Measurements from ENCODE around the gene SPO11.

The SPO11 gene

GRCh38 chr20:57310821-57311514 lies 18.6 kb upstream of the SPO11 start:
- DNase-seq (ENCODE audit: low read depth) = no peak

GRCh38 chr20:57312138-57312537 lies 17.5 kb upstream of the SPO11 start:
- DNase-seq (ENCODE audit: low read depth) = no peak

GRCh38 chr20:57313230-57313629 lies 16.4 kb upstream of the SPO11 start:
- no peak for DNase-seq (ENCODE audit: low read depth)

GRCh38 chr20:57313951-57314350 lies 15.7 kb upstream of the SPO11 start:
- no peak for DNase-seq (ENCODE audit: low read depth)

- DNase-seq (ENCODE audit: low read depth) = no peak
These were observed 14.3 kb upstream of the SPO11 start for GRCh38 chr20:57315083-57315975.

GRCh38 chr20:57315976-57316480 lies 13.6 kb upstream of the SPO11 start:
- DNase-seq (ENCODE audit: low read depth) = no peak

- DNase-seq (ENCODE audit: low read depth) = no peak
These were observed 12.8 kb upstream of the SPO11 start for GRCh38 chr20:57316795-57317201.

GRCh38 chr20:57317316-57317788 lies 12.3 kb upstream of the SPO11 start:
- no peak for DNase-seq (ENCODE audit: low read depth)

- no peak for DNase-seq (ENCODE audit: low read depth)
These were observed 11.7 kb upstream of the SPO11 start for GRCh38 chr20:57317789-57318371.

GRCh38 chr20:57319584-57319983 lies 10.0 kb upstream of the SPO11 start:
- no peak for DNase-seq (ENCODE audit: low read depth)

GRCh38 chr20:57320358-57320757 lies 9.2 kb upstream of the SPO11 start:
- no peak for DNase-seq (ENCODE audit: low read depth)

GRCh38 chr20:57321142-57321541 lies 8.5 kb upstream of the SPO11 start:
- DNase-seq (ENCODE audit: low read depth) = no peak

- no peak for DNase-seq (ENCODE audit: low read depth)
These were observed 7.1 kb upstream of the SPO11 start for GRCh38 chr20:57322476-57322875.

GRCh38 chr20:57323034-57323433 lies 6.6 kb upstream of the SPO11 start:
- DNase-seq (ENCODE audit: low read depth) = peak; percentile 3

GRCh38 chr20:57325632-57326356 lies 3.8 kb upstream of the SPO11 start:
- DNase-seq (ENCODE audit: low read depth) = no peak

GRCh38 chr20:57326667-57327455 lies 2.7 kb upstream of the SPO11 start:
- no peak for DNase-seq (ENCODE audit: low read depth)

- no peak for DNase-seq (ENCODE audit: low read depth)
These were observed 1.8 kb upstream of the SPO11 start for GRCh38 chr20:57327820-57328219.

GRCh38 chr20:57330998-57331397 lies 1.4 kb downstream of the SPO11 start:
- DNase-seq (ENCODE audit: low read depth) = peak; percentile 15

GRCh38 chr20:57332105-57333089 lies 2.8 kb downstream of the SPO11 start:
- no peak for DNase-seq (ENCODE audit: low read depth)

- no peak for DNase-seq (ENCODE audit: low read depth)
These were observed 5.8 kb downstream of the SPO11 start for GRCh38 chr20:57335392-57335791.

All from stromal cell of bone marrow (primary cell).